Mesenchymal stem cell (in vitro differentiated cells and primary cell): ENCODE results near the gene PCYOX1L.
A peak's percentile ranks its signal among the peaks of the same experiment; 100 is the strongest.

Experiments
- DNase-seq: peaks from one replicate; pipeline ENCODE4 v3.0.0-alpha.2; 2013
- H2AFZ ChIP-seq: one replicate; pipeline ENCODE4 v1.6.1; 2013; ENCODE audit warnings: low read depth, mild to moderate bottlenecking, control low read depth, inconsistent platforms, low read length, moderate library complexity
- H2AK5ac ChIP-seq: 2 replicates; pipeline ENCODE4 v1.6.1; 2013; ENCODE audit warnings: low read length, moderate library complexity, mild to moderate bottlenecking, inconsistent platforms; ENCODE audit not compliant: severe bottlenecking
- H2BK120ac ChIP-seq: one replicate; pipeline ENCODE4 v1.6.1; 2013; ENCODE audit warnings: low read depth, mild to moderate bottlenecking, inconsistent platforms, low read length, moderate library complexity
- H2BK12ac ChIP-seq, 2 experiments: one replicate each; pipeline ENCODE4 v1.6.1; 2013; ENCODE audit warnings: inconsistent platforms in 2 of 2, low read length in 2 of 2, mild to moderate bottlenecking in 2 of 2, moderate library complexity in 2 of 2, control low read depth in 1 of 2
- H2BK15ac ChIP-seq: one replicate; pipeline ENCODE4 v1.6.1; 2013; ENCODE audit warnings: mild to moderate bottlenecking, low read depth, inconsistent platforms; ENCODE audit not compliant: poor library complexity, severe bottlenecking
- H2BK5ac ChIP-seq: 2 replicates; pipeline ENCODE4 v1.6.1; 2013; ENCODE audit warnings: low read depth, mild to moderate bottlenecking, low read length, control low read depth, inconsistent platforms; ENCODE audit not compliant: poor library complexity, severe bottlenecking
- H3K14ac ChIP-seq, 2 experiments: one replicate each; pipeline ENCODE4 v1.6.1; 2013; ENCODE audit warnings: inconsistent platforms in 2 of 2, low read length in 2 of 2, control low read depth in 1 of 2, mild to moderate bottlenecking in 1 of 2, moderate library complexity in 1 of 2
- H3K18ac ChIP-seq, 2 experiments: one replicate each; pipeline ENCODE4 v1.6.1; 2013; ENCODE audit warnings: inconsistent platforms in 2 of 2, low read length in 2 of 2, control low read depth in 1 of 2, low read depth in 1 of 2, mild to moderate bottlenecking in 1 of 2
- H3K23ac ChIP-seq, 2 experiments: one replicate each; pipeline ENCODE4 v1.6.1; 2013; ENCODE audit warnings: inconsistent platforms in 2 of 2, low read length in 2 of 2, mild to moderate bottlenecking in 2 of 2, moderate library complexity in 2 of 2, control low read depth in 1 of 2
- H3K27ac ChIP-seq: 2 replicates; pipeline ENCODE4 v1.5.1; 2013; ENCODE audit warnings: mild to moderate bottlenecking, moderate library complexity, low read length, control low read depth, inconsistent platforms; ENCODE audit not compliant: poor library complexity, severe bottlenecking
- H3K27me3 ChIP-seq, 2 experiments: 2 replicates each; pipeline versions ENCODE4 v1.6.1 to v1.7.0; 2013; ENCODE audit warnings: low read length in 2 of 2, mild to moderate bottlenecking in 2 of 2, moderate library complexity in 2 of 2, control low read depth in 1 of 2, inconsistent platforms in 1 of 2; ENCODE audit not compliant: control insufficient read depth in 1 of 2, insufficient read depth in 1 of 2
- H3K36me3 ChIP-seq, 2 experiments: 2 replicates each; pipeline versions ENCODE4 v1.6.1 to v1.7.0; 2013; ENCODE audit warnings: low read length in 2 of 2, control low read depth in 1 of 2, inconsistent platforms in 1 of 2, low read depth in 1 of 2, mild to moderate bottlenecking in 1 of 2; ENCODE audit not compliant: insufficient read depth in 2 of 2, control insufficient read depth in 1 of 2
- H3K4ac ChIP-seq, 2 experiments: one replicate each; pipeline ENCODE4 v1.6.1; 2013; ENCODE audit warnings: inconsistent platforms in 2 of 2, low read length in 2 of 2, mild to moderate bottlenecking in 2 of 2, moderate library complexity in 2 of 2, control low read depth in 1 of 2, low read depth in 1 of 2
- H3K4me1 ChIP-seq: 2 replicates; pipeline ENCODE4 v1.6.1; 2013; ENCODE audit warnings: low read depth, low read length, control low read depth; ENCODE audit not compliant: control insufficient read depth, insufficient read depth
- H3K4me2 ChIP-seq: 2 replicates; pipeline ENCODE4 v1.6.1; 2013; ENCODE audit warnings: low read length, mild to moderate bottlenecking, inconsistent platforms; ENCODE audit not compliant: poor library complexity, severe bottlenecking
- H3K4me3 ChIP-seq, 2 experiments: 2 replicates each; pipeline versions ENCODE4 v1.5.1 to v1.7.0; 2013; ENCODE audit warnings: low read length in 2 of 2, mild to moderate bottlenecking in 2 of 2, control low read depth in 1 of 2, low read depth in 1 of 2; ENCODE audit not compliant: insufficient read depth in 1 of 2
- H3K79me1 ChIP-seq: replicated peaks from 2 replicates; pipeline ENCODE4 v1.6.1; 2013; ENCODE audit warnings: mild to moderate bottlenecking, control low read depth, low read length, inconsistent platforms; ENCODE audit not compliant: poor library complexity, severe bottlenecking
- H3K9ac ChIP-seq: 2 replicates; pipeline ENCODE4 v1.7.0; 2013; ENCODE audit warnings: mild to moderate bottlenecking, low read length, moderate library complexity
- H3K9me3 ChIP-seq: 2 replicates; pipeline ENCODE4 v1.7.0; 2013; ENCODE audit warnings: mild to moderate bottlenecking, low read length; ENCODE audit not compliant: control insufficient read depth
- H4K8ac ChIP-seq: one replicate; pipeline ENCODE4 v1.6.1; 2013; ENCODE audit warnings: inconsistent platforms, mild to moderate bottlenecking, low read length, moderate library complexity
- H4K91ac ChIP-seq: one replicate; pipeline ENCODE4 v1.6.1; 2013; ENCODE audit warnings: mild to moderate bottlenecking, low read length, inconsistent platforms
- WGBS: methylation state at CpG from one replicate; pipeline ENCODE4 v1.1.7; 2013; ENCODE audit warnings: mixed read lengths; 5-methylcytosine and 5-hydroxymethylcytosine counted together

PCYOX1L gene

DNA sequence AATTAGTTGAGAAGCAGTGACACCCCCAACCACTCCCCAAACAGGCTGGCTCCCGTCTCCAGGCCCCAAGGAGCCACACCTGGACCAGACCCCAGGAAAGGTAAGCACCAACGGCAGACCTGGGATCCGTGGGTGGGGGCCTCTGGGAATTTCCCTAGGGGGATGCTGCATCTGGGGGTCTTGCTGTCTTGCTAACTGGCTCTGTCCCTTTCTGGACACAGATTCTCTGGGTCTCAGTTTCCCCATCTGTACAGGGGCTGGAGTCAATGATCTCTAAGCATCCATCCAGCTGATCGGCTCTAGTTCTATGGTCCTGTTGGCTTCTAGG, 49.1 kb downstream of the PCYOX1L start:
- peaks cover 57% of the 10 kb centered on the region for H3K4me1 ChIP-seq
- no peak for DNase-seq
- H3K9ac ChIP-seq: peak overlapping the region; percentile 81
- H3K27me3 ChIP-seq: no peaks in the 10 kb centered on the region
- H2AK5ac ChIP-seq: peak overlapping the region; percentile 7
- peak overlapping the region; percentile 34 to 97 for H3K18ac ChIP-seq
- 46% methylated on average over 4 of the region's 4 CpGs for WGBS
- peak overlapping the region; percentile 92 for H3K4me2 ChIP-seq
- peak overlapping the region; percentile 63 for H4K8ac ChIP-seq
- H3K23ac ChIP-seq: peak overlapping the region in 1 of 2 experiments; percentile 67
- peak overlapping the region; percentile 72 to 75 for H2BK12ac ChIP-seq
- H2BK120ac ChIP-seq: peak overlapping the region; percentile 93
- H4K91ac ChIP-seq: peak overlapping the region; percentile 62
- peak overlapping the region; percentile 52 to 77 for H3K4me3 ChIP-seq
- H3K36me3 ChIP-seq: peaks cover 0 to 11% of the 10 kb centered on the region in 2 experiments
- H3K9me3 ChIP-seq: no peaks in the 10 kb centered on the region
- peak overlapping the region; percentile 82 for H3K27ac ChIP-seq
- peak overlapping the region; percentile 99 for H3K4ac ChIP-seq
- H3K79me1 ChIP-seq: peaks cover 3% of the 10 kb centered on the region
- H3K14ac ChIP-seq: peak overlapping the region; percentile 39 to 63
- H2AFZ ChIP-seq: no peak overlapping the region
- peak overlapping the region; percentile 91 for H2BK15ac ChIP-seq
- peak overlapping the region; percentile 15 for H2BK5ac ChIP-seq

- Histone ChIP-seq H4K8ac (peak overlapping the region; percentile 63), H2BK5ac (no peak overlapping the region), H3K9ac (peak overlapping the region; percentile 81), H3K36me3 (peaks cover 0 to 14% of the 10 kb centered on the region in 2 experiments), H4K91ac (peak overlapping the region; percentile 62), H3K4me2 (peak overlapping the region; percentile 92), H2AFZ (no peak overlapping the region), H3K27me3 (no peaks in the 10 kb centered on the region), H3K79me1 (peaks cover 7% of the 10 kb centered on the region), H2AK5ac (peak overlapping the region; percentile 27), H3K4me3 (peak overlapping the region; percentile 52 to 77), H3K18ac (peak overlapping the region; percentile 34 to 97), H3K27ac (peak overlapping the region; percentile 82), H2BK120ac (peak overlapping the region; percentile 93), H3K14ac (peak overlapping the region in 1 of 2 experiments; percentile 63), H3K23ac (peak overlapping the region; percentile 53 to 78), H3K4me1 (peaks cover 61% of the 10 kb centered on the region), H2BK15ac (peak overlapping the region; percentile 91), H3K9me3 (no peaks in the 10 kb centered on the region), H2BK12ac (peak overlapping the region; percentile 72 to 75), H3K4ac (peak overlapping the region; percentile 99)
- peak; percentile 56 for DNase-seq
- WGBS: 57% methylated on average over 11 of the region's 11 CpGs
Measured at GRCh38 chr5:149407323-149408251, 49.7 kb downstream of the PCYOX1L start.

DNA sequence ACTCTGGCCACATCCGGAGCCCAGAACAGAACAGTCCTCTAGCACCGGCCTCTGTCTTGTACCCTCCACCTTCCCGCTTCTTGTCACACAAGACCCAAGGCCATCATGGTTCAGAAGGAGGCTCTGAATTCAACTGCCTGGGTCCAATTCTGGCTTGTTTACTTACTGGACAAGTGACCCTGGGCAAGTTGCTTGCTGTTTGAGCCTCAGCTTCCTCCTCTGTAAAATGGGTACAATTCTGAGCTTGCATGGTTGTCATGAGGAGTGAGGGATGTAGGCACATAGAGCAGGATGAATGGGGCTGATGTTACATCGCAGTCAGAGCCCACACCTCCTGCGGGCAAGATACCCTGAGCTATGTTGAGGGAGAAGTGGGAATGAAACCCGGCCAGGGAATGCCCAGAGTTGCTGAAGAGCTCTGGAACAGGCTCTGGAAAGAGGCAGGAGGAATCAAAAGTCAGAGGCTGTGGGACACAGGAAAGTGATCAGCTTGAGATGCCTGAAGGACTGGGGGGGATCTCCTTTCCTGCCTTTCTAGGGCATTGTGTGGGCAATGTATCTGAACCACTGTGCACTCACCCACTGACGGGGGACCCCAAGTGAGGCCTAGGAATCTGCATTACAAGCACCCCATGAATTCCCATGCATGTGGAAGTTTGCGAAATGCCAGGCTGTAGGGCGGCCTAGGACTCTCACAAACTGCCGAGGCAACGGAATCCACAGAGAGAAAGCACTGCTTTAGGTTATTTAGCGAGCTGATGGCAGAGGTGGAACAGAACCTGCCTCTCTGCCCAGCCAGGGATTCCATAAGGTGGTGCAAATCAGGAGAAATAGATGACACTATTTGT, 50.6 kb downstream of the PCYOX1L start:
- Histone ChIP-seq H3K4me1 (peaks cover 70% of the 10 kb centered on the region), H3K36me3 (peaks cover 0 to 20% of the 10 kb centered on the region in 2 experiments), H2AK5ac (peak overlapping the region; percentile 27), H4K8ac (peak overlapping the region; percentile 69), H3K14ac (peak overlapping the region in 1 of 2 experiments; percentile 95), H3K79me1 (peaks cover 11% of the 10 kb centered on the region), H3K4ac (peak overlapping the region; percentile 99), H3K27ac (no peak overlapping the region), H2AFZ (no peak overlapping the region), H3K9me3 (no peaks in the 10 kb centered on the region), H2BK12ac (peak overlapping the region; percentile 69 to 93), H3K4me3 (peak overlapping the region; percentile 41 to 77), H3K27me3 (no peaks in the 10 kb centered on the region), H3K18ac (peak overlapping the region; percentile 34 to 97), H3K9ac (peak overlapping the region; percentile 81), H3K4me2 (peak overlapping the region; percentile 92), H4K91ac (peak overlapping the region; percentile 62), H2BK15ac (peak overlapping the region; percentile 85), H2BK120ac (peak overlapping the region; percentile 65), H3K23ac (peak overlapping the region in 1 of 2 experiments; percentile 42), H2BK5ac (no peak overlapping the region)
- WGBS: 81% methylated on average over 12 of the region's 12 CpGs
- DNase-seq: peak; percentile 34
